Measurements from ENCODE around the gene ATP10A.

Gene ATP10A

DNA sequence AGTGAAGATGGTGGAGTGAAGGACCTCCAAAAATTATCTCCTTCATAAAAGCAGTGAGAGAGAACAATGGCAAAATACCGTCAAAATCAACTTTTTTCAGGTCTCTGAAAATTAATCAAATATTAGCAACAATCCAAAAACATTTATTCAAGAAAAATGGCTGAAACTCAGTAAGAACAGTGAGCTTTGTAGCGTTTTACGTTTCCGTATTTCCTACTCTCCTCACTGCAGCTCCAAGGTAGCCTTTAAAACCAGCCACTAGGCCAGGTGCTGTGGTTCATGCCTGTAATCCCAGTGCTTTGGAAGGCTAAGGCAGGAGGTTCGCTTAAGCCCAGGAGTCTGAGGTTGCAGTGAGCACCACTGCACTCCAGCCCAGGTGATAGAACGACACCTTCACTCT lies 38.5 kb downstream of the ATP10A start:
- no peak for DNase-seq

DNA sequence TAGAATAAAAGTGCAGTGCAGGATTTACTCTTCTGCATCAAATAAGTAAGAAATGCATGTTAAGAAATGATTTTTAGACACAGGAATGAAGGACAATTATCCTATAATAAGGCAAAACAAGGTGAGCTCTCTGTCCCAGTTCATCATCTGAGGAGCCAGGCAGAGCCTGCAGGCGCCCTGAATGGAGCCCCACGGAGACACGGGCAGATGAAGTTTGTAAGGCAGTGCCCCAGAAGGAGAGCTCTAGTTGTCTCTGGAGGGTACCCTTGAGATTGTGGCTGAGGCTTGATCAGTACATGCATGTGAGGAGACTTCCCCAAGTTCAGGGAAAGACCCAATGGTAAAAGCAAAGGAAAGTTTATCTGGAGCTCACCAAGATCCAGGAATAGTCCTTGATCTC lies 50.3 kb downstream of the ATP10A start:
- DNase-seq = no peak

- DNase-seq = no peak
These were observed 51.1 kb downstream of the ATP10A start for GRCh38 chr15:25812073-25812472.

- DNase-seq = no peak
These were observed 51.6 kb downstream of the ATP10A start for GRCh38 chr15:25811481-25811906.

- DNase-seq = no peak
These were observed 52.5 kb downstream of the ATP10A start for GRCh38 chr15:25810631-25811091.

- DNase-seq = no peak
These were observed 53.0 kb downstream of the ATP10A start for GRCh38 chr15:25810154-25810553.

DNA sequence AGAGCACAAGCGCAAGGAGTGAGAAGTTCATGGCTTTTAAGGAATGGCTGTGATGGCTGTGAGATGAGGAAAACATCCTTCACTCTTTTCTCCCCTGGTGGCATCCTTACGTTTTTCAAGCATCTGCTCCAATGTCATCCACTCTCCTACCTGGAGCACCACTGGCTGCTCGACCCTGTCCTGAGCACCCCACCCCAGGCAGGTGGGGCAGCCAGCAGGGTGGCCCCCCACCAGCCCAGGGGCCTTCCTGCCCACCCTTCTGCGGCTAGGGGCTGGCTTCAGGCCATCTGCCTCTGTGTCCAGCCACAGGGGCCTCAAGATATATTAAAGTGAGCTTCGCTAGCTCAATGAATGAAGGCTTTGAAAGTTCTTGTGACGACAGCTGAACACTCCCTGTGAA lies 56.1 kb downstream of the ATP10A start:
- no peak for DNase-seq

DNA sequence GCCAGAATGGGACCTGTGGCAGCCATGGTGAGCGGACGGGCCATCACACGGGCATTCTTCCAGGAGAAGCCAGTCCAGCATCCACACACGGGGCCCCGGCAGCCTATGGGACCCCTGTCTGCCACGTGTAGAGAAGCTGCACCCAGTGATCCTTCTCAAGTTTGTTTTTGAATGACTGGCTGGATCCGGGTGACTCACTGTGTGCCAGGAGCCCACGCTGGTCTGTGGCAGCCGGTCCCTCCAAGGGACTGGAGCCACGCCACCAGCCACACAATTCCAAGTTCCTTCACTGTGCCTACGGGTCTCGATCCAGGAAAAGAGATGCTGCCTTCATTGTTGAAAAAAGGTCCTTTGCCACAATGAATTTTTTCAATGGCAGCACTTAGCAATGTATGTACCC lies 58.1 kb downstream of the ATP10A start:
- peak; percentile 67 for DNase-seq

DNA sequence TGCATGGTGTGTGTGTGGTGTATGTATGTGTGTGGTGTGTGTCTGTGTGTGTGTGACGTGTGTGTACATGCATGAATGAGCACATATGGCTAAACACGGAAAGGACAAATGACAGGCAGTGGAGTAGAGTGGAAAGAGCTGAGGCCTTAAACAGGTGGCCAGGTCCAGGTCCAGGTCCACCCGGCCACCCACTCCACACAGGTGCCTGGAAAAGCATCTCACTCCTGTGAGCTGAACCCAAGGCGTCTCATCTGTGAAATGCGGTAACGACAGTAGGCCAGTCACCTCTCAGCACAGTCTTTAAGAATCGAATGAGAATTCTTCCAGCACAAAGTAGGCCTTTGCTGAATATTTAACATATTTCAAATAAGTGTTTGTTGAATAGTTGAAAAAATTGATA lies 58.7 kb downstream of the ATP10A start:
- DNase-seq = no peak

- no peak for DNase-seq
These were observed 59.6 kb downstream of the ATP10A start for GRCh38 chr15:25803541-25803940.

DNA sequence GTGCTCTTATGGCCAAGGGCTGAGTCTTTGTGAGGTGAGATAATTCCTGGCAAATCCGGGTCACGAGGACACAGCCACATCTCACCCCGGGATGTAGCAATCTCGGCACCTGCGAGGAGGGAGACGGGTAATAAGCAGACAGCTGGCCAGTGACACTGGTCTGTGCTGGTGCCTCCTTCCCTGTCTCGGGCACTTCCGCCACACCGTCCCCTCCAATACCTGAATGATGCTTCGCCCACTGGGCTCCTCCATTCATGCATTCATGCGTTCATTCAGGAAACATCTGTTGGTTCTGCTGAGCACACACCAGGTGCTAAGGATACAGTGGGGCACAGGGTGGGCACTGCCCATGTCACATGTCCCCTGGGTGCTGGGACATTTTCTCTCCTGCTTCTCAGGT lies 60.1 kb downstream of the ATP10A start:
- no peak for DNase-seq

- DNase-seq = no peak
These were observed 60.8 kb downstream of the ATP10A start for GRCh38 chr15:25802285-25802830.

DNA sequence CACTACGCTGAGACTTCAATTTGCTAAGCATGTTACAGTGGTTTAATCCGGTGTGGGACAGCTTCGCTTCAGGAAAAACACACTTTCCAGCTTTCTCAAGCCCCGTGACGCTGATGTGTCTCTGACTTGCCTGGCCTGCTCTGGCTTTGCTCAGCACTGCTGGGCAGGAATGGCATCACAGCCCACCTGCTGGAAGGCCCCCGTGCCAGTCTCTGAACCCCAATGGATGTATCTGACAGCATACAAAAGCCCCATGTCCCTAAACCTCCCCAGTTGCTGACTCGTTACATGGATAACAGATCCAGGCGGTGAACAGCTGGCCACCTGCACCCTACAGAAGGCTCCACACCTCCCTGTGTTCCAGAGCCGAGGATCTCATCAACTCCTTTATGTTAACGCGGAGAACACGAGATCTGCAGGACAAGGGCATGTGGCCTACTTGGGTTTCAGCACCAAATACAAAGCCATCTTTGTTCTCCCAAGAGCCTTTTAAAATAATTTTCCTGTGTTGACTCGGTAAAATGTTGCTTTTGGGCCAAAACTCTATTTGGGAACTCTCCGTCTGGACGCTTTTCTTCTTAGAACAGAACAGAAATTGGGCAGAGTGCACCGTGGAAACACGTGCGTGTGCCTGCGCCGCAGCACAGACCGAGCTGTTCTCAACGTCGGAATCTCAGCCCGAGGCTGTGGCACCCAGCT lies 61.4 kb downstream of the ATP10A start:
- DNase-seq = no peak

DNA sequence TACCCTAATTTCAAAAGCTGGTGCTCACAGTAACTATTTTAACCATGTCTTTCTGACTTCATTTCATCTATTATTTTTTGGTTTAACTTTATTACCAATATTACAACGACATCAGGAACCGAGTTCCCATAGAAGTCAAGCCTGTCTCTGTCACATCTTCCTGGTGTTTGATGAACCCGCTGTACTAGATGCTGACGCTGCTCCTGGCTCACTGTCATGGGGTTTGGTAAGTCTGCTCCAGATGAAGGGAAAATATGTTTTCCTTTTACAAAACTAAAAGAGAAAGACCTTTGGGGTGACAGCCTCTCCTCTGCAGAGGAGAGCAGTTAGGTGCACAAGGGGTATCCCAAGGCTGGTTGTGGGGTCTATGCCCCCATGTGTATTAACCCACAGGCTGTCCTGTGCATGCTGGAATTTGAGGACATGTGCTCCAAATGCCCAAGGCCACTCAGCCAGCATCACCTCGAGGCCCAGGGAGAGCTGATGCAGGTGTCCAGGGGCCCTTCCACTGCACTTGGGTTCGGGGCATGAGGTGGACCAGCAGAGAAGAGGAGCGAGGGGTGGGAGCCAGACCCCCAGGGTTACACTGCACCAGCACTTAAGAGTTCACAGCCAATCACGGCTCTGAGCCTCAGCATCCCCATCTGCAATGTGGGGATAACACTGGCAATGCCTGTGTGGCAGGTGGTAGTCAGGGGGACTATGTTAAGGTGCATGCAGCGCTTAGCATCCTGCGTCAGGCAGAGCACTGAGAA lies 62.2 kb downstream of the ATP10A start:
- no peak for DNase-seq

DNA sequence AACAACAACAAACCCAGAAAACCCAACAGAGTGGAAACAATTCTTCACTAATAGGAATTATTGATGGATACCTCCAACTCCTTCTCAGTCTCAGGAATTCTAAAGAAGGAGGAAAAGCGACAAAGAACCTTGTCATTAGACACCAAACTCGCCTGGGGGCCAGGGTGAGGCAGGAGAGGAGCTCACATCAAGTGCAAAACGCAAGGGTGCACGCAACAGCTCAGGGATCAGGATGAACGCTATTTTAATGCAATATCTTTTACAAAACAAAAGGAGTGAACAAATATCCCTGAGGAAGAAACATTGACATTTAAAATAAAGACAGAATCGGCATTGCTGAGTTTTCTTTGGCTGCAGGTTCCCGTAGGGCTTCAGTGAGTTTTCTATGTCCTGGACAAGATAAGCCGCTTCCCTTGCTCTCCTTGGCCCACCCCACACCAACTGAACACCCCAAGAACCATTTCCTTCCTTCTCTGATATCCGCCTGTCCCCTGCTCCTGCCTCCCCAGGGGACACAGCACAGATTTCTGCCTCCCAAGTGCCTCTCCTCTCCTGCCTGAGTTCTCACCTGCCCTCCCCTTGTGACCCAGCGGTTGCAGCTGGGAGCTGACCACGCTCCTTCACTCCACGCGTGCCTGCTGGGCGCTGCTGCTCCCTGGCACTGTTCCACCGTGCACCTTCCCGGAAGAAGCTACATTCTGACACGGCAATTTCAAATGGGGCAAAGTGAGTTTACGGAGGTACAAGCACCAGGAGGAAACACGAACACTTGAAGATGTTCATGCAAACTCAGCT lies 63.0 kb downstream of the ATP10A start:
- DNase-seq = no peak

- no peak for DNase-seq
These were observed 64.9 kb downstream of the ATP10A start for GRCh38 chr15:25797936-25798901.

GRCh38 chr15:25797511-25797935 lies 65.6 kb downstream of the ATP10A start:
- peak; percentile 61 for DNase-seq

DNA sequence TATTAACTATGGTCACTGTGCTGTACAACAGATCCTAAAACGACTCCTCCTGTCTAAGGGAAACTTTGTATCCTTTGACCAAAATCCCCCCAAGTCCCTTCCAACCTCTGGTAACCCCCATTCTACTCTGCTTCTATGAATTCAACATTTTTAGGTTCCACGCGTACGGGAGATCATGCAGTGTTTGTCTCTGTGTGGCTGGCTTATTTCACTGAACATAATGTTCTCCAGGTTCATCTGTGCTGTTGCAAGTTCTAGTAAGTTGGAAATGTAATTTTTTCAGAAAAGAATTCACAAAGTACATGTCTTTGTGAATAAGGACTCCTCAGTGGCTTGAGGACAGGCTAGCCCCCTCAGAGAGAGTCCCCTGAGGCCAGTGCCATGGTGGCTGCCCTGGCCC lies 66.1 kb downstream of the ATP10A start:
- no peak for DNase-seq

DNA sequence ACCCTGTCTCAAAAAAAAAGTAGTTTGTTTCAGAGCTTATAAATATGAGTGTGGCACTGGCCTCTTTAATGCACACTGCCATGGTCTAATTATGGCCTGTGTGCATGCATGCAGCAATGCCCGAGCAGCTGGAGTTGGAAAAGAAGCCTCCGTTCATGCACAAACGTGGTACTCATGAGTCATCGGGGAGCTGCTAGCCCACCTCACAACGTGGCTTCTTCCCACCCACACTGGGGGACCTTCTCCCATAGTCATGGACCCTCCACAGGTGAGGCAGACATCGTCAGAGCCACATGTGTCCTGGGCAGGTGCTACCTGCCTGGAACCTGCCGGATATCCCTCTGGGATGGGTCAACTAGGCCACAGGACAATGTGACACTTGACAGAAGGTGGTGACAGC lies 66.7 kb downstream of the ATP10A start:
- no peak for DNase-seq

- no peak for DNase-seq
These were observed 67.4 kb downstream of the ATP10A start for GRCh38 chr15:25795712-25796111.

DNA sequence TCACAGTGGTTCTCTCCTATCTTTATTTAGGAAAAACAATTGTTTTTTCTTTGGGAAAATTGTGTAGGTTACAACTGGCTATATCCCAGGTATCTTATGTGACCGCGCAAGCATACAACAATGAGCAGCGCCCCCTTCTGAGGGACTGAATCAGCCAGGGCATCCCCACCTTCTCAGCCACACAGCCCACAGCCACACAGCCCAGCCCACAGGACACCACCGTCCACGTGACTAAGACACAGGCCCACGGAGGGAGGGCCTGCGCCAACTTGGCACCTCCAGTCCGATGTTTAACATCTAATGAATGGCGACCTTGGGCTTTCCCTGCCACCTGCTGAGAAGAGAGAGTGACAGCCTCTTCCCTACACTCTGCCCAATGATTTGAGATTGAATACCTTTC lies 68.1 kb downstream of the ATP10A start:
- DNase-seq = no peak
